Measurements from ENCODE around the gene TROAP.
"Not testable (repeated sequence)": the region's sequence is repeated elsewhere in the genome, so short reads cannot be mapped to it uniquely, and the experiment has no call there.

Gene TROAP

DNA sequence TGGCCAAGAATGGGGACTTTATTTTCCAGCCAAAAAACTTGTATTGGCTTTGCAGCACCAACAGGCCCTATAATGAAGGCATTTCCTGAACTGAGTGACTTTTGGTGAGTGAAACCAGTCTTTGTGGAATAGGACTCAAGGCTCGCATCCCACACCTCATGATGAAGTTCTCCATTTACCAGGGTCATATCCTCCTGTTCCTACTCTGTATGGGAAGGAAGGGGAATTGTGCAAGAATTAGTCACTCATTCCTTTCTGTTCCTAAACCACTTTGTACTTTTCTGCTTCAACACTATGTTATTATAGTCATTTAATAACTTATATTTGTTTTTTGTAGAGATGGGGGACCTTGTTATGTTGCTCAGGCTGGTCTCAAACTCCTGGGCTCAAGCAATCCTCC is 41.9 kb downstream of the TROAP start:
- H3K4me1 Mint-ChIP-seq (ENCODE audit: low read depth in 2 of 2) = peaks cover 10 to 17% of the 10 kb centered on the region in 2 donors
- no peak for DNase-seq
- no peak for ATAC-seq (replicated peaks)
- H3K9me3 Mint-ChIP-seq = no peaks in the 10 kb centered on the region
- H3K4me3 Mint-ChIP-seq = no peak overlapping the region
- peaks cover 0 to 10% of the 10 kb centered on the region in 2 donors for H3K27me3 Mint-ChIP-seq
- H3K36me3 Mint-ChIP-seq (ENCODE audit: insufficient read depth) = peaks cover 12% of the 10 kb centered on the region
- H3K27ac Mint-ChIP-seq = no peak overlapping the region

DNA sequence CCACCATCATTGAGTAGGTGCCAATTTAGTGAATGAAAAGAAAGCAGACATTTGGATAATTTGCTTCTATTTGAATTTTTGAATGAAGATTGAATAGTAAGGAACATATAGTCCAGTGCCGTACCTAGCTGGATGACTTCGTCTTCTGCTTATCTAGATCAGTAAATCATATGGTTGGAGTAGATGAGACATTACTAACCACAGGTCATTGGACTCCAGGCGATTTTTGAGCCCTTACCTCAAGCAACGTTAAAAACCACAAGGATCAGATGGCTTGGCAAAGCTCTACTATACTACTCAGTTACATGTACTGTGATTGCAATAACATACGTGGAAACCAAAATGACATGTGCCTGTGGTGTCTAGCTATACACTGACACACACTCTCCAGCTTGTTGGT is 42.5 kb downstream of the TROAP start:
- DNase-seq = no peak
- Mint-ChIP-seq H3K27ac (peak overlapping the region in 1 of 2 donors; percentile 56), H3K4me1 (ENCODE audit: low read depth in 2 of 2) (peaks cover 11 to 17% of the 10 kb centered on the region in 2 donors), H3K36me3 (ENCODE audit: insufficient read depth) (peaks cover 12% of the 10 kb centered on the region), H3K27me3 (peaks cover 0 to 10% of the 10 kb centered on the region in 2 donors), H3K9me3 (no peaks in the 10 kb centered on the region), H3K4me3 (peak overlapping the region; percentile 73 to 95)
- no peak for ATAC-seq (replicated peaks)

DNA sequence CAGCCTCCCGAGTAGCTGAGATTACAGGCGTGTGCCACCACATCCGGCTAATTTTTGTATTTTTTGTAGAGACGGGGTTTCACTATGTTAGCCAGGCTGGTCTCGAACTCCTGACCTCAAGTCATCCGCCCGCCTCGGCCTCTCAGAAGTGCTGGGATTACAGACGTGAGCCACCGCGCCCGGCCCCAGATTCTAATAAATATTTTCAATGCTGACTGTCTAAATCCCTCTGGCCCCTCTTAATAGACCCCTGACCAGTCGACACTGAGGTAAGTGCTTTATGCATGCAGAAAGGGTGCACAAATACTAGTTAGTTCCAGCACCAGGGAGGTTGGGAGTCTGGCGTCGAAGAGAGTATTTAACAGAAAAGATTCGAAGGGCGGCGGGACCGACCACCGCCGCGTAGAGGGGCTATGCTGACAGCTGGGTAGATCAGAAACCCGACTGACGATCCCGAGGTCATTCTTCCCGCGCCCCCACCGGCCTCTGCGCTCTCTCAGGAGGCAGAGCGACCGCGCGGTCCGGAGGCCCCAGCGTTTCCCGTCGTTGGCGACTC is 43.1 kb downstream of the TROAP start:
- H3K27me3 Mint-ChIP-seq = peaks cover 0 to 8% of the 10 kb centered on the region in 2 donors
- H3K4me1 Mint-ChIP-seq (ENCODE audit: low read depth in 2 of 2) = peaks cover 12 to 17% of the 10 kb centered on the region in 2 donors
- no peak for DNase-seq
- peak overlapping the region; percentile 73 to 95 for H3K4me3 Mint-ChIP-seq
- H3K27ac Mint-ChIP-seq = peak overlapping the region; percentile 56 to 94
- peaks cover 12% of the 10 kb centered on the region for H3K36me3 Mint-ChIP-seq (ENCODE audit: insufficient read depth)
- H3K9me3 Mint-ChIP-seq = no peaks in the 10 kb centered on the region
- ATAC-seq (replicated peaks) = peak; percentile 13

DNA sequence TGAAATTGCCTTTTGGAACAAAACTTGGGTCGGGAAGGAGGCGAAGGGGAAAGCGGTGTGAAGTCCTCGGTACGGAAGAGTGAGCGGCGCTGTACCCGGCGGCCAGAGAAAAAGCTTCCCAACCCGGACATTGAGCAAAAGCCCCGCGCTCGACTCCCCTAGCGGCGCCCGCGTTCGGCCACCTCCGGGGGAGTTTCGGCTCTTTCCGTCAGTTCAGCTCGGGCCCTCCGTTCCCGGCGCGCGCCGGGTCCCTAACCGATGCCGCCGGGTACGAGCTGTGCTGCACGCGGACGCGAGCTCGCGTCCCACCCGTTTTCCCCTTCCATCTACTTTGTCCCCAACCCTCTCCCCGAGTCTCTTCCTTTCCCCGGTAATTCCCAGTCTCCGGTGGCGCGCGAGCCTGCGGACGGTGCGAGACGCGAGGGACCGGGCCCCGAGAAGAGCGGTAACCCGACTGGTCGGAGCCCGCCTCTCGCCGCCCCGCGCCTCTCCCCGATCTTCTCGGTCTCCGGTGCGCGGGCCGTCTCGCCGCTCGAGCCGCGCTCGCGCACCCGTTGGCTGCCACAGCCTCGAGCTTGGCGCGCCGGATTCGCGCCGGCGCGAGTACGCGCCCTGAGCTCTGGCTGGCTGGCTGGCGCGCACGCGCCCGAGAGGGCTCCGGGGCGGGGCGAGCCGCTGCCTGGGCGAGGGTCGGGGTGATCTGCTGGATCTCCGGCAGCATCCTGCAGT is 43.8 kb downstream of the TROAP start:
- peak overlapping the region; percentile 73 to 95 for H3K4me3 Mint-ChIP-seq

DNA sequence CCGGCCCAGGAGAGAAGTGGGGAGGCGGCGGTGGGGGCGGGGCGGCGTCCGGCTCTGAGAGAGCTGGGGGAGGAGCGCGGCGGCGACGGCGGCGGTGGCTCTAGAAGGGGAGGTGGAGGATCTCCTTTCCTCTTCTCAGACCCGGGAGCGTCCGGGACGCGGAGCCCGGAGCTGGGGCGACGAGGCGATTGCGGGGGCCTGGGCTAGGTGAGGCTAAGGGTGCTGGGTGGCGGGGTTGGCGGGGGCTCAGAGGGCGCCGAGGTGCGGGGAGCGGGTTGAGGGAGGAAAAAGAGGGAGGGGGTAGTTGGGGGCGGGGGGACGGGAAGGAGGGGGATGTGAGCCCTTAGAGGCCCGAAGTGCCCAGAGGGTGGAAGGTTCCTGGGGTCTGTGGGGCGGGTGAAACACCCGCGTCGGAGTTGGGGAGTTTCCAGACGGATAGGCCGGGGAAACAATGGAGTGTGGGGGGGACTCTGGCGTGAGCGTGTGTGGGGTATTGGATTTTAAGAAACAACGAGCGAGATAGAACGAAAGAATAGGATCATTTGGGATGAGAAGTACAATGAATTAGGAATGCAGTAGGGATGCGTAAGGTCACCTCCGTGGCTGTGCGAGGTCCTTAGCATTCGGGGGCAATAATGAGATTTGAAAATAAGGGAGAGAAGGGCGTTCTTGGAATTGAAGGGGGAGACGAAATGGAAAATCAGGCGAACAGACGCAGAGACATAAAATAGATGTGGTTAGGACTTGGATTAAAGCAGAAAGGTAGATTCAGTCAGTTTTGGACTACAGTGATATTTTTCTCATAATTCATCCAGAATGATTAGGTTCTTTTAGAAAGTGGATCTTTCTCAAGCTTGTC is 44.6 kb downstream of the TROAP start, which contains the start of gene SPATS2:
Gene SPATS2, plus strand, starts transcription at position 82 of the 859 bp plus-strand sequence. CDS start 93,551 bp downstream, outside the sequence.
- Mint-ChIP-seq H3K4me1 (ENCODE audit: low read depth in 2 of 2) (peaks cover 12 to 19% of the 10 kb centered on the region in 2 donors), H3K9me3 (no peaks in the 10 kb centered on the region), H3K4me3 (peak within 1 kb of the TSS; percentile 73 to 95), H3K36me3 (ENCODE audit: insufficient read depth) (peaks cover 12% of the 10 kb centered on the region), H3K27ac (peak within 1 kb of the TSS; percentile 56 to 94), H3K27me3 (no peaks in the 10 kb centered on the region)
- no peak for DNase-seq
- ATAC-seq (replicated peaks) = no peak

More for the DNA sequence above, 43.8 kb downstream of the TROAP start:
- ATAC-seq (replicated peaks) (peak; percentile 82), DNase-seq (peak; percentile 78 to 85 (median 80))
- Mint-ChIP-seq H3K4me1 (ENCODE audit: low read depth in 2 of 2) (peaks cover 12 to 17% of the 10 kb centered on the region in 2 donors), H3K9me3 (no peaks in the 10 kb centered on the region), H3K36me3 (ENCODE audit: insufficient read depth) (peaks cover 12% of the 10 kb centered on the region), H3K27ac (peak overlapping the region; percentile 56 to 94), H3K27me3 (peaks cover 0 to 1% of the 10 kb centered on the region in 2 donors)

DNA sequence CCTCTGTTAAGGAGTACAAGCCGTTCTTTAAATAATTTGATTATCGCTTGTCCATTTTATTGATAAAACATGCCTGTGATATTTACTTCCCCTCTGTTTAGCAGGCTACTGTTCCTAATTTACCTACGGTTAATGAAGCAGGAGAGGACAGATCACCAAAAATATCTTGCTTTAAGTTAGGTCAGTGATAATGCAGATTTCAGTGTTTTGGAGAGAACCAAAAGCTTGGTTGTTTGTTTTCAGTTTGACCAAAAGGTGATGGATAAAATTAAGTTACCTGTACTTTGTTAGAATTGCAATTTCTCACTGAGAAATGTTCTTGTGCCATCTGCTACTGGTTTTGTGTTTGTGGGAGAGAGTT is 45.2 kb downstream of the TROAP start:
- Mint-ChIP-seq H3K27ac (peak overlapping the region; percentile 42 to 56), H3K4me1 (ENCODE audit: low read depth in 2 of 2) (peaks cover 12 to 20% of the 10 kb centered on the region in 2 donors)

DNA sequence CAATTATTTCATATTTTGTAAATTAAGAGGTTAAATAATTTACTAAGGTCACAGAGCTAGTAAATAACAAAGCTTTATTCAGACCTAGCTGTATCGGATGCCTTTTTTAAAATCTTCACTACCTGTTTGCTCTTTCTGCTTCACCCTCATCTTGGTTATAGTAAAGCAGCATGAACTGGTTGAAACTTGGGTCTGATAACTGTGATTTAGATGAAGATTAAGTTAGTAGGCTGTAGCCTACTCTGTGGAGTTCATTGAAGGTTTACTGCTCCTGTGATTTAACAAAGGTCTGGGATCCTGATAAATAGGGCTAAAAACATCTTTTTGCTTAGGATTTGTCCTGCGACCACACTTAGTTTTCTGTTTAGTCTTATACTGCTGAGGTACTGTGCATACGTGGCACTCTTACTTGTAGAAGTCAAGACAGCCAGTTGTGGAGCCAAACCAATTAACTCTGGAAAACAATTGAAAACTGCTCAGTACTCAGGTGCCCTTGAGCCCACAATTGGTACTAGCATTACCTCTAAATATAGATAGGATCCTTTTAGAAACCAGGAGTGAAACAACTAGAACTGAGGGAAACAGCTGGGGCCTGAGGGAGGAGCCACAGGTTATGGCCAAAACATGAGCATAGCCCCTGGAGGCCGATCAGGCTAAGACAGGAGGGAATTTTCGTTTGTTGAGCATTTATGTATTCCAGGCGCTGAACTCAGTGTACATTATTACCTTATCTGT is 46.5 kb downstream of the TROAP start:
- peak overlapping the region in 1 of 2 donors; percentile 13 for H3K4me3 Mint-ChIP-seq
- peak overlapping the region in 1 of 2 donors; percentile 63 for H3K27ac Mint-ChIP-seq
- H3K27me3 Mint-ChIP-seq = no peaks in the 10 kb centered on the region
- H3K4me1 Mint-ChIP-seq (ENCODE audit: low read depth in 2 of 2) = peaks cover 12 to 20% of the 10 kb centered on the region in 2 donors
- peaks cover 16% of the 10 kb centered on the region for H3K36me3 Mint-ChIP-seq (ENCODE audit: insufficient read depth)
- no peak for ATAC-seq (replicated peaks)
- H3K9me3 Mint-ChIP-seq = no peaks in the 10 kb centered on the region
- DNase-seq = no peak

More for the DNA sequence above, 45.2 kb downstream of the TROAP start:
- DNase-seq (no peak), ATAC-seq (replicated peaks) (no peak)
- no peaks in the 10 kb centered on the region for H3K27me3 Mint-ChIP-seq
- peaks cover 12% of the 10 kb centered on the region for H3K36me3 Mint-ChIP-seq (ENCODE audit: insufficient read depth)
- H3K4me3 Mint-ChIP-seq = peak overlapping the region; percentile 73 to 95
- no peaks in the 10 kb centered on the region for H3K9me3 Mint-ChIP-seq

DNA sequence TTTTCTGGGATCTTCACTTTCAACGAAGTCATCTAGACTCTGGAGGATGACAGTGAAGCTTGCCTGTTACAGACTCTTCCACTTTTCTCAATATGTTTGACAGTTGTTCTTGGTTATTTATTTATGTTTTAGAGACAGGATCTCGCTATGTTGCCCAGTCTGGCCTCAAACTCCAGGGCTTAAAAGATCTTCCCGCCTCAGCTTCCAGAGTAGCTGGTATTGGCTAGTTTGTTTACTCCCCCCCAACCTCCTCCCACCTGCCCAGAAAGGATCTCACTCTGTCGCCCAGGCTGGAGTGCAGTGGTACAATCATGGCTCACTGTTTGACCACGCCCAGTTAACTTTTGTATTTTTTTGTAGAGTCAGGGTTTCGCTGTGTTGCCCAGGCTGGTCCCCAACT is 47.5 kb downstream of the TROAP start:
- H3K27me3 Mint-ChIP-seq = no peaks in the 10 kb centered on the region

DNA sequence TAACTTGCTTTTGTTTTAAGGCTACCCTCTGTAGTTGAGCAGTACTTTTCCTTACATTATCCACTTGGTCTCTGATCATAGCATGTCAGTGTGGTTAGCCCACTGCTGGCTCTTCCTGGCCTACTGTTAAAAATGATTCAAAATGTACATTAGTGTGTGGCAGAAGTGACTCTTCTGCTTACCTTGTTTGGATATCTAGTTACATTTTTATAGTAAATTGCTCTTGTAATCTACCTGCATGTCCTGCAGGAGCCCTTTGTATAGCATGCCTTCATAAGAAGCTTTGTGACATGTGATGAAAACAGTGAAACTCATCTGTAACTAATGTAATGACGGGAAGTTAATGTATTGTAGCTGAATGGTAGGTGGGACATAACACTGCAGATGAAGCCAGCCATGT is 52.4 kb downstream of the TROAP start:
- Mint-ChIP-seq H3K27ac (no peak overlapping the region), H3K36me3 (ENCODE audit: insufficient read depth) (peaks cover 4% of the 10 kb centered on the region), H3K9me3 (no peaks in the 10 kb centered on the region), H3K4me3 (no peak overlapping the region), H3K4me1 (ENCODE audit: low read depth in 2 of 2) (peaks cover 2 to 7% of the 10 kb centered on the region in 2 donors), H3K27me3 (no peaks in the 10 kb centered on the region)
- DNase-seq (no peak), ATAC-seq (replicated peaks) (no peak)

More for the DNA sequence above, 47.5 kb downstream of the TROAP start:
- H3K4me3 Mint-ChIP-seq = no peak overlapping the region
- H3K27ac Mint-ChIP-seq = no peak overlapping the region
- no peaks in the 10 kb centered on the region for H3K9me3 Mint-ChIP-seq
- peaks cover 12 to 23% of the 10 kb centered on the region in 2 donors for H3K4me1 Mint-ChIP-seq (ENCODE audit: low read depth in 2 of 2)
- ATAC-seq (replicated peaks) (no peak), DNase-seq (no peak)
- H3K36me3 Mint-ChIP-seq (ENCODE audit: insufficient read depth) = peaks cover 16% of the 10 kb centered on the region

DNA sequence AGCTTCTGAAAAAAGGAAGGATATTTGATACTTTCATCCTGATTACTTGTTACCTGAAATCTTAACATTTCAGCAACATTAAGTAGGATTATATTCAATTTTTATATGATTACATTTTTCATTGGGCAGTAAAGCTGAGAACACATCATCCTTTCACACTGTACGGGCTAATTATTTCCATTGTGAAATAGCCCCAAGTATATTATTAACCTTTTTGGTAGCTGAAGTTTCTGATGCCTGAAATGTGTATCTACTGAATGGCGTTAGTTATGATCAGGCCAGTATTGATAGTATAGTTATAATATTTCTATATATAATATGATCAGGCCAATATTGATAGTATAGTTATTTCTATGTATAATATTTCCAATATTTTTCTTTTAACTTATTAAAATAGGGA is 54.3 kb downstream of the TROAP start:
- Mint-ChIP-seq H3K4me3 (no peak overlapping the region), H3K27me3 (no peaks in the 10 kb centered on the region), H3K36me3 (ENCODE audit: insufficient read depth) (peaks cover 4% of the 10 kb centered on the region), H3K27ac (no peak overlapping the region), H3K4me1 (ENCODE audit: low read depth in 2 of 2) (peaks cover 0 to 9% of the 10 kb centered on the region in 2 donors), H3K9me3 (no peaks in the 10 kb centered on the region)
- ATAC-seq (replicated peaks) (no peak), DNase-seq (no peak)

DNA sequence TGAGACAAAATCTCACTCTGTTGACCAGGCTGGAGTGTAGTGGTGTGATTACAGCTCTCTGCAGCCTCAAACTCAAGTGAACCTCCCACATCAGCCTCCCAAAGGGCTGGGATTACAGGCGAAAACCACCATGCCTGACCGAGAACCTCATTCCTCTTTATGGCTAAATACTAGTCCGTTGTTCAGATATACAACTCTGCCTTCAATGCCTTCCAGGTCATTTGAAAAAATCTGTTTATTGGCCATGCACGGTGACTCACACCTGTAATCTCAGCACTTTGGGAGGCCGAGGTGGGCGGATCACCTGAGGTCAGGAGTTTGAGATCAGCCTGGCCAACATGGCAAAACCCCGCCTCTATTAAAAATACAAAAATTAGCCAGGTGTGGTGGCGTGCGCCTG is 57.1 kb downstream of the TROAP start:
- not testable (repeated sequence) for H3K9me3 Mint-ChIP-seq; H3K4me3 Mint-ChIP-seq; DNase-seq; H3K27ac Mint-ChIP-seq; H3K36me3 Mint-ChIP-seq (ENCODE audit: insufficient read depth); ATAC-seq (replicated peaks); H3K4me1 Mint-ChIP-seq (ENCODE audit: low read depth in 2 of 2); H3K27me3 Mint-ChIP-seq
